ENCODE measurements around the gene CD9.

Gene CD9

GRCh38 chr12:6180268-6181051 is 19.7 kb upstream of the CD9 start:
- no peak overlapping the region for H3K4me3 ChIP-seq (ENCODE audit: low read depth in 1 of 5, low read length in 5 of 5)
- H3K4me1 ChIP-seq (ENCODE audit: control insufficient read depth in 5 of 5, insufficient read depth in 5 of 5, low read length in 5 of 5): peaks cover 28 to 63% (median 54%) of the 10 kb centered on the region in 5 donors
- H3K36me3 ChIP-seq (ENCODE audit: control insufficient read depth in 5 of 5, insufficient read depth in 5 of 5, low read length in 5 of 5): no peaks in the 10 kb centered on the region
- H3K27me3 ChIP-seq (ENCODE audit: control insufficient read depth in 5 of 5, insufficient read depth in 4 of 5, low read length in 5 of 5): no peaks in the 10 kb centered on the region
- H3K9ac ChIP-seq (ENCODE audit: low read length in 5 of 5): peak overlapping the region in 2 of 5 donors; percentile 8 to 59
- no peaks in the 10 kb centered on the region for H3K9me3 ChIP-seq (ENCODE audit: control insufficient read depth in 5 of 5, low read length in 5 of 5)
- peak overlapping the region; percentile 79 for H3K27ac ChIP-seq (ENCODE audit: low read depth, low read length)

- Histone ChIP-seq H3K27ac (ENCODE audit: low read depth, low read length) (peak overlapping the region; percentile 79), H3K36me3 (ENCODE audit: control insufficient read depth in 5 of 5, insufficient read depth in 5 of 5, low read length in 5 of 5) (no peaks in the 10 kb centered on the region), H3K4me1 (ENCODE audit: control insufficient read depth in 5 of 5, insufficient read depth in 5 of 5, low read length in 5 of 5) (peaks cover 28 to 63% (median 54%) of the 10 kb centered on the region in 5 donors)
These were observed 19.0 kb upstream of the CD9 start for GRCh38 chr12:6181166-6181565.

GRCh38 chr12:6181583-6182278 is 18.5 kb upstream of the CD9 start:
- Histone ChIP-seq H3K9ac (ENCODE audit: low read length in 5 of 5) (peak overlapping the region in 2 of 5 donors; percentile 38 to 44), H3K9me3 (ENCODE audit: control insufficient read depth in 5 of 5, low read length in 5 of 5) (no peaks in the 10 kb centered on the region), H3K27me3 (ENCODE audit: control insufficient read depth in 5 of 5, insufficient read depth in 4 of 5, low read length in 5 of 5) (no peaks in the 10 kb centered on the region), H3K36me3 (ENCODE audit: control insufficient read depth in 5 of 5, insufficient read depth in 5 of 5, low read length in 5 of 5) (no peaks in the 10 kb centered on the region), H3K4me1 (ENCODE audit: control insufficient read depth in 5 of 5, insufficient read depth in 5 of 5, low read length in 5 of 5) (peaks cover 28 to 63% (median 55%) of the 10 kb centered on the region in 5 donors), H3K4me3 (ENCODE audit: low read depth in 1 of 5, low read length in 5 of 5) (peak overlapping the region in 3 of 5 donors; percentile 10 to 48 (median 27)), H3K27ac (ENCODE audit: low read depth, low read length) (peak overlapping the region; percentile 60)

More at GRCh38 chr12:6181166-6181565, 19.0 kb upstream of the CD9 start:
- Histone ChIP-seq H3K4me3 (ENCODE audit: low read depth in 1 of 5, low read length in 5 of 5) (no peak overlapping the region), H3K9ac (ENCODE audit: low read length in 5 of 5) (no peak overlapping the region), H3K9me3 (ENCODE audit: control insufficient read depth in 5 of 5, low read length in 5 of 5) (no peaks in the 10 kb centered on the region), H3K27me3 (ENCODE audit: control insufficient read depth in 5 of 5, insufficient read depth in 4 of 5, low read length in 5 of 5) (no peaks in the 10 kb centered on the region)

DNA sequence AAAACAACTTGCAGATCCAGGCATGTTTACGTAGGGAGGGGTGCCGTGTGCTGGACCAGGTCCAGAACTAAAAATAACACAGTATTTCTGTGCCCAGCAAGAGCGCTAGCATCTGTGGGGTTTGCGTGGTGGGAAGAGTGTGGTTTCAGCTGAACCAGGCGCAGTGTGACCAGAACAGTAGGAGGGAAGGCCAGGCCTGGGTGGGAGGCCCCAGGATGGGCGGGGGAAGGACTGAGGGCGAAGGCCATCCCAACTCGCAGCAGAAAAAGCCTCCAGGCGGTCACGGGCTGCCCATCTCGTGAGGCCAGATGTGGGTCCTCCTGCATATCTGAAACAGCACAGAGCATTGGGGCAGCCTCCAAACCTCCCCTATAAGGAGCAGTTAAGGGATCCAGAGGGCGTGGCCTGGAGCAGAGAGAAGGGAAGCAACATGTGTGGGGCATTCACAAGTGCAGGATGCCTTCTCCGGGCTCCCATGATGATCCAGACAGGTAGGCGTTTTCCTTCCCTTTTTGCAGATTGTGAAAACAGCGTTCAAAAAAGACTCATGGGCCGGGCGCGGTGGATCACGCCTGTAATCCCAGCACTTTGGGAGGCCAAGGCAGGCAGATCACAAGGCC is 17.8 kb upstream of the CD9 start:
- Histone ChIP-seq H3K27me3 (ENCODE audit: control insufficient read depth in 5 of 5, insufficient read depth in 4 of 5, low read length in 5 of 5) (no peaks in the 10 kb centered on the region), H3K36me3 (ENCODE audit: control insufficient read depth in 5 of 5, insufficient read depth in 5 of 5, low read length in 5 of 5) (no peaks in the 10 kb centered on the region), H3K4me1 (ENCODE audit: control insufficient read depth in 5 of 5, insufficient read depth in 5 of 5, low read length in 5 of 5) (peaks cover 28 to 63% (median 61%) of the 10 kb centered on the region in 5 donors), H3K4me3 (ENCODE audit: low read depth in 1 of 5, low read length in 5 of 5) (peak overlapping the region in 3 of 5 donors; percentile 10 to 48 (median 27)), H3K27ac (ENCODE audit: low read depth, low read length) (peak overlapping the region; percentile 60), H3K9ac (ENCODE audit: low read length in 5 of 5) (peak overlapping the region in 1 of 5 donors; percentile 38), H3K9me3 (ENCODE audit: control insufficient read depth in 5 of 5, low read length in 5 of 5) (no peaks in the 10 kb centered on the region)

GRCh38 chr12:6183689-6184428 is 16.3 kb upstream of the CD9 start:
- Histone ChIP-seq H3K27ac (ENCODE audit: low read depth, low read length) (no peak overlapping the region), H3K4me3 (ENCODE audit: low read depth in 1 of 5, low read length in 5 of 5) (no peak overlapping the region), H3K36me3 (ENCODE audit: control insufficient read depth in 5 of 5, insufficient read depth in 5 of 5, low read length in 5 of 5) (no peaks in the 10 kb centered on the region), H3K9ac (ENCODE audit: low read length in 5 of 5) (no peak overlapping the region), H3K9me3 (ENCODE audit: control insufficient read depth in 5 of 5, low read length in 5 of 5) (no peaks in the 10 kb centered on the region), H3K4me1 (ENCODE audit: control insufficient read depth in 5 of 5, insufficient read depth in 5 of 5, low read length in 5 of 5) (peaks cover 28 to 60% (median 55%) of the 10 kb centered on the region in 5 donors), H3K27me3 (ENCODE audit: control insufficient read depth in 5 of 5, insufficient read depth in 4 of 5, low read length in 5 of 5) (no peaks in the 10 kb centered on the region)

- no peak overlapping the region for H3K4me3 ChIP-seq (ENCODE audit: low read depth in 1 of 5, low read length in 5 of 5)
- no peak overlapping the region for H3K9ac ChIP-seq (ENCODE audit: low read length in 5 of 5)
- no peak overlapping the region for H3K27ac ChIP-seq (ENCODE audit: low read depth, low read length)
- H3K9me3 ChIP-seq (ENCODE audit: control insufficient read depth in 5 of 5, low read length in 5 of 5): no peaks in the 10 kb centered on the region
- no peaks in the 10 kb centered on the region for H3K36me3 ChIP-seq (ENCODE audit: control insufficient read depth in 5 of 5, insufficient read depth in 5 of 5, low read length in 5 of 5)
- no peaks in the 10 kb centered on the region for H3K27me3 ChIP-seq (ENCODE audit: control insufficient read depth in 5 of 5, insufficient read depth in 4 of 5, low read length in 5 of 5)
- peaks cover 16 to 38% (median 34%) of the 10 kb centered on the region in 5 donors for H3K4me1 ChIP-seq (ENCODE audit: control insufficient read depth in 5 of 5, insufficient read depth in 5 of 5, low read length in 5 of 5)
These were observed 14.0 kb upstream of the CD9 start for GRCh38 chr12:6185961-6186827.

DNA sequence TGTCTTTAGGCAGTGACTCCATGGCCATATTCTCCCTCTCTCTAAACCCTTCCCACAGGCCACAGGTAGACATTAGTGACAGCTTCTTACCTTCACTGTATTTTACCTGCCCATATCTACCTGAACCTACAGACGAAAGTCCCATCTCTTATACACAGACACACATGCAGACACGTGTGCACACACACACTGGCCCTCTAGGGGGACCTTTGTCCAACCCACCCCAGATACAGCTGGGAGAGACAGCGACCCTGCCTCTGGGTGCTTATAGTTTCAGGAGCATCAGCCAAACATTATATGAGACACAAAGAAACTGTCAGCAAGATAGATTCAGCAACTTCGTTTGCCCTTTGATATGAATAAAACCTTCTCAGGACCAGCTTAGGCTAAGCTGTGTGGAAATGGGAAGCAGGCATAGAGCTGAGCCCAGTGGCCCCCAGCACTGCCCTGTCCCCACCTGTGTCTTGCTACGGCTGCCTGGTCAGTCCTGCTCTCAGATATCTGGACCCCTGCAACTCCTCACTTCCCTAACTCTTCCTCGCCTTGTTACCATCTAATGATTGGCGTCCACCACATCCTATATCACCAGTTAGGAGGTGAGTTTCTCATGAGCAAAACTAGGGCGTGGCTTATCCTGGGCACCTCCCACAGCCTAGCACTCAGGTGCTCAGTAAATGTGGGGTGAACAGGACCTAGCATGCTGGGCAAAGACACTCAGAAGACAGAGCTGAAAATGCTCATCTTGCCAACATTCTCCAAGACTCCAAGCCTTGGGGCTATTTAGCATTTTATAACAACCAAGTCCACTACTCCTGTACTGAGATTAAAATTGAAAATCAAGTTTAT is 12.0 kb upstream of the CD9 start:
- H3K4me1 ChIP-seq (ENCODE audit: control insufficient read depth in 5 of 5, insufficient read depth in 5 of 5, low read length in 5 of 5): peaks cover 5 to 19% (median 14%) of the 10 kb centered on the region in 5 donors
- no peaks in the 10 kb centered on the region for H3K27me3 ChIP-seq (ENCODE audit: control insufficient read depth in 5 of 5, insufficient read depth in 4 of 5, low read length in 5 of 5)
- no peaks in the 10 kb centered on the region for H3K36me3 ChIP-seq (ENCODE audit: control insufficient read depth in 5 of 5, insufficient read depth in 5 of 5, low read length in 5 of 5)
- H3K4me3 ChIP-seq (ENCODE audit: low read depth in 1 of 5, low read length in 5 of 5): no peak overlapping the region
- no peaks in the 10 kb centered on the region for H3K9me3 ChIP-seq (ENCODE audit: control insufficient read depth in 5 of 5, low read length in 5 of 5)
- no peak overlapping the region for H3K27ac ChIP-seq (ENCODE audit: low read depth, low read length)
- no peak overlapping the region for H3K9ac ChIP-seq (ENCODE audit: low read length in 5 of 5)

DNA sequence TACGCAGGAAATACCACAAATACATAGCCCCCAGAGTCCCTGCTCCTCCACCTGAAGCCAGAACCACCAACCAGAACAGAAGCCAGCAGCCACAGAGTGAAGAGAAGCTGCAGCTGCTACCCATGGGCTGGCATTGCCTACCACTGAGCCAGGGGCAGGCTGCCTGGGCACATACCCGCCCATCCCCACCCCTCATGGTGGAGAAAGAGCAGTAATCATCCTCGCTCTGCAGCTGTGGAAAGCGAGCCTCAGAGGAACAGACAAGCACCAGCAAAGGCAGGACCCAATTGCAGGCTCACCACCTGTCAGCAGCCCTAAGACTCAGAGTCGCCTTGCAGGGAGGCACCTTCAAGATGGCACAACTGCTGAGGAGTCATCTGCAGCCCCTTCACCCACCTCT is 11.2 kb upstream of the CD9 start:
- H3K36me3 ChIP-seq (ENCODE audit: control insufficient read depth in 5 of 5, insufficient read depth in 5 of 5, low read length in 5 of 5): no peaks in the 10 kb centered on the region
- no peak overlapping the region for H3K9ac ChIP-seq (ENCODE audit: low read length in 5 of 5)
- H3K27me3 ChIP-seq (ENCODE audit: control insufficient read depth in 5 of 5, insufficient read depth in 4 of 5, low read length in 5 of 5): peaks cover 0 to 5% (median 3%) of the 10 kb centered on the region in 5 donors
- H3K4me3 ChIP-seq (ENCODE audit: low read depth in 1 of 5, low read length in 5 of 5): no peak overlapping the region
- H3K9me3 ChIP-seq (ENCODE audit: control insufficient read depth in 5 of 5, low read length in 5 of 5): no peaks in the 10 kb centered on the region
- H3K27ac ChIP-seq (ENCODE audit: low read depth, low read length): no peak overlapping the region
- H3K4me1 ChIP-seq (ENCODE audit: control insufficient read depth in 5 of 5, insufficient read depth in 5 of 5, low read length in 5 of 5): peaks cover 0 to 10% (median 7%) of the 10 kb centered on the region in 5 donors

Measured in subcutaneous abdominal adipose tissue (tissue), 5 donors.